ENCODE results near the gene EPN2. TPM values are rescaled to one million over a fixed set of nuclear protein-coding genes. Genes with fewer than 3 reads are reported as not detected.
"Not testable (repeated sequence)": the region's sequence is repeated elsewhere in the genome, so short reads cannot be mapped to it uniquely, and the experiment has no call there.

EPN2 gene
- total RNA-seq, 2 experiments from 2014 or later = 20.1 to 20.4 TPM

- H3K4me2 ChIP-seq (ENCODE audit: low read length) = peak overlapping the region; percentile 49
- no TSS peak for BruUV-seq (replicated peaks)
- TF ChIP-seq EZH2phosphoT487 (IDR thresholded peaks at IDR 0.05; ENCODE audit: borderline replicate concordance, low read depth, low read length) (no peak), CTCF (conservative IDR thresholded peaks at IDR 0.05; ENCODE audit: low read length) (no peak)
- no peak overlapping the region for H2AFZ ChIP-seq (ENCODE audit: low read length)
- no peak overlapping the region for H3K4me3 ChIP-seq (ENCODE audit: low read depth, low read length, poor library complexity, severe bottlenecking)
- H3K4me1 ChIP-seq (ENCODE audit: insufficient read depth, low read length, poor library complexity, severe bottlenecking) = peaks cover 13% of the 10 kb centered on the region
- no peaks in the 10 kb centered on the region for H3K79me2 ChIP-seq (ENCODE audit: insufficient read depth, low read depth, low read length)
- H3K9me2 ChIP-seq (ENCODE audit: insufficient read depth, low read length) = no peaks in the 10 kb centered on the region
- intact Hi-C loops (cut with micrococcal nuclease; ENCODE audit: unreplicated experiment) = no loop called here
- H3K36me3 ChIP-seq (ENCODE audit: insufficient read depth, low read length) = no peaks in the 10 kb centered on the region
- H4K20me1 ChIP-seq (ENCODE audit: insufficient read depth, low read length) = no peaks in the 10 kb centered on the region
- ChIA-PET CTCF (ENCODE audit: unreplicated experiment) (no interaction called here), POLR2A (no interaction called here)
- peak overlapping the region; percentile 31 for H3K27ac ChIP-seq (ENCODE audit: low read depth, low read length, poor library complexity, severe bottlenecking)
- no peaks in the 10 kb centered on the region for H3K9me3 ChIP-seq (ENCODE audit: low read length)
- peak; percentile 46 for DNase-seq (ENCODE audit: low spot score)
Observed at GRCh38 chr17:19347323-19348080, 110.3 kb downstream of the EPN2 start.

DNA sequence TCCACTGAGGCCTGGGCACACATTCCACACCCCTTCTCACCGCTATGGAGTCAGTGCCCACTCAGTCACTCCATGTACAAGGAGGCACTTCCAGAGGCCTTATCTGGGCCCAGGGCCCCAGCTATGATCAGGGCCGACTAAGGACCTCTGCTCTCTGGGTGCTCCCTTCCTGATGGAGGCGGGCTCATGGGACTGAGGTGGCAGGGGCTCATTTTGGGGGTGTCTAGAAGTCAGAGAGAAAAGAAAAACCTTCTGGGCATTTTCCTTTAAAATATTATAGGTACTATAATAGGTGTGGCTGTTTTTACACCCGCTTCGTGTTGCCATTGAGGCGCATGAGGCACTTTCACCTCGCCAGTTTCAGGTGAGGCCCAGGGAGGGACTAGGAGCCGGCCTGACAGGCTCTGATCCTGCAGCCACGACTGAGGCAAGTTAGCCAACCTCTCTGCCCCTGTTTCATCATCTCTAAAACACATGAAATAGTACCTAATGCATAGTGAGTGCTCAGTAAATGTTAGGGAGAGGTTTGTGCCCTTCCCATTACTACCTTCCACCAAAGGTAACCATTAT, 111.0 kb downstream of the EPN2 start:
- Histone ChIP-seq H2AFZ (ENCODE audit: low read length) (no peak overlapping the region), H3K9me3 (ENCODE audit: low read length) (no peaks in the 10 kb centered on the region), H3K27ac (ENCODE audit: low read depth, low read length, poor library complexity, severe bottlenecking) (no peak overlapping the region), H3K4me2 (ENCODE audit: low read length) (no peak overlapping the region), H3K4me1 (ENCODE audit: insufficient read depth, low read length, poor library complexity, severe bottlenecking) (peaks cover 13% of the 10 kb centered on the region), H4K20me1 (ENCODE audit: insufficient read depth, low read length) (no peaks in the 10 kb centered on the region), H3K9me2 (ENCODE audit: insufficient read depth, low read length) (no peaks in the 10 kb centered on the region), H3K36me3 (ENCODE audit: insufficient read depth, low read length) (no peaks in the 10 kb centered on the region), H3K79me2 (ENCODE audit: insufficient read depth, low read depth, low read length) (no peaks in the 10 kb centered on the region), H3K4me3 (ENCODE audit: low read depth, low read length, poor library complexity, severe bottlenecking) (no peak overlapping the region)
- ChIA-PET CTCF (ENCODE audit: unreplicated experiment) (no interaction called here), POLR2A (no interaction called here)
- TF ChIP-seq CTCF (conservative IDR thresholded peaks at IDR 0.05; ENCODE audit: low read length) (no peak), EZH2phosphoT487 (IDR thresholded peaks at IDR 0.05; ENCODE audit: borderline replicate concordance, low read depth, low read length) (no peak)
- DNase-seq (ENCODE audit: low spot score) = no peak
- BruUV-seq (replicated peaks) = no TSS peak
- intact Hi-C loops (cut with micrococcal nuclease; ENCODE audit: unreplicated experiment) = no loop called here

GRCh38 chr17:19348806-19349205, 111.6 kb downstream of the EPN2 start:
- Histone ChIP-seq H3K79me2 (ENCODE audit: insufficient read depth, low read depth, low read length) (no peaks in the 10 kb centered on the region), H3K4me3 (ENCODE audit: low read depth, low read length, poor library complexity, severe bottlenecking) (no peak overlapping the region), H3K27ac (ENCODE audit: low read depth, low read length, poor library complexity, severe bottlenecking) (no peak overlapping the region), H2AFZ (ENCODE audit: low read length) (no peak overlapping the region), H3K9me3 (ENCODE audit: low read length) (no peaks in the 10 kb centered on the region), H3K4me1 (ENCODE audit: insufficient read depth, low read length, poor library complexity, severe bottlenecking) (peaks cover 13% of the 10 kb centered on the region), H3K9me2 (ENCODE audit: insufficient read depth, low read length) (no peaks in the 10 kb centered on the region), H3K4me2 (ENCODE audit: low read length) (no peak overlapping the region), H4K20me1 (ENCODE audit: insufficient read depth, low read length) (no peaks in the 10 kb centered on the region), H3K36me3 (ENCODE audit: insufficient read depth, low read length) (no peaks in the 10 kb centered on the region)
- TF ChIP-seq EZH2phosphoT487 (IDR thresholded peaks at IDR 0.05; ENCODE audit: borderline replicate concordance, low read depth, low read length) (no peak), CTCF (conservative IDR thresholded peaks at IDR 0.05; ENCODE audit: low read length) (no peak)
- POLR2A ChIA-PET = no interaction called here
- intact Hi-C loops (cut with micrococcal nuclease; ENCODE audit: unreplicated experiment) = no loop called here
- CTCF ChIA-PET (ENCODE audit: unreplicated experiment) = no interaction called here
- no TSS peak for BruUV-seq (replicated peaks)
- DNase-seq (ENCODE audit: low spot score) = no peak

DNA sequence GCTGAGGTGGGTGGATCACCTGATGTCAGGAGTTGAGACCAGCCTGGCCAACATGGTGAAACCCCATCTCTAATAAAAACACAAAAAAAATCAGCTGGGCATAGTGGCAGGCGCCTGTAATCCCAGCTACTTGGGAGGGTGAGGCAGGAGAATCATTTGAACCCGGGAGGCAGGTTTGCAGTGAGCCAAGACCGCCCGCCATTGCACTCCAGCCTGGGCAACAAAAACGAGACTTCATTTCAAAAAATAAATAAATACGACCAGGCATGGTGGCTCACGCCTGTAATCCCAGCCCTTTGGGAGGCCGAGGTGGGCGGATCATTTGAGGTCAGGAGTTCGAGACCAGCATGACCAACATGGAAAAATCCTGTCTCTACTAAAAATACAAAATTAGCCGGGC, 116.2 kb downstream of the EPN2 start:
- H3K4me1 ChIP-seq (ENCODE audit: insufficient read depth, low read length, poor library complexity, severe bottlenecking); H3K36me3 ChIP-seq (ENCODE audit: insufficient read depth, low read length); BruUV-seq (replicated peaks); CTCF ChIA-PET (ENCODE audit: unreplicated experiment); H4K20me1 ChIP-seq (ENCODE audit: insufficient read depth, low read length); H3K27ac ChIP-seq (ENCODE audit: low read depth, low read length, poor library complexity, severe bottlenecking); H3K9me3 ChIP-seq (ENCODE audit: low read length); DNase-seq (ENCODE audit: low spot score); H3K79me2 ChIP-seq (ENCODE audit: insufficient read depth, low read depth, low read length); H2AFZ ChIP-seq (ENCODE audit: low read length); H3K9me2 ChIP-seq (ENCODE audit: insufficient read depth, low read length); H3K4me2 ChIP-seq (ENCODE audit: low read length); H3K4me3 ChIP-seq (ENCODE audit: low read depth, low read length, poor library complexity, severe bottlenecking); intact Hi-C loops (cut with micrococcal nuclease; ENCODE audit: unreplicated experiment): not testable (repeated sequence)
- POLR2A ChIA-PET = interaction anchor here (0.7 to 1.4 kb wide), 2 partner anchors 16 to 24 kb away, joined by 3 to 4 read pairs; partner anchors contain the start of gene MAPK7

Data from OCI-LY7 (cell line).